C4-2B (cell line): ENCODE data around the gene SLC41A1.

Experiments
- ZFX ChIP-seq: fragments of 450-650 bp; IDR thresholded peaks from 2 replicates; pipeline ENCODE4 v1.6.1; 2017
- TF ChIP-seq, protein P1 (sequence below): fragments of 450-650 bp; conservative IDR thresholded peaks from 2 replicates; pipeline ENCODE4 v1.5.1; 2017; ENCODE audit warnings: mild to moderate bottlenecking

DNA sequence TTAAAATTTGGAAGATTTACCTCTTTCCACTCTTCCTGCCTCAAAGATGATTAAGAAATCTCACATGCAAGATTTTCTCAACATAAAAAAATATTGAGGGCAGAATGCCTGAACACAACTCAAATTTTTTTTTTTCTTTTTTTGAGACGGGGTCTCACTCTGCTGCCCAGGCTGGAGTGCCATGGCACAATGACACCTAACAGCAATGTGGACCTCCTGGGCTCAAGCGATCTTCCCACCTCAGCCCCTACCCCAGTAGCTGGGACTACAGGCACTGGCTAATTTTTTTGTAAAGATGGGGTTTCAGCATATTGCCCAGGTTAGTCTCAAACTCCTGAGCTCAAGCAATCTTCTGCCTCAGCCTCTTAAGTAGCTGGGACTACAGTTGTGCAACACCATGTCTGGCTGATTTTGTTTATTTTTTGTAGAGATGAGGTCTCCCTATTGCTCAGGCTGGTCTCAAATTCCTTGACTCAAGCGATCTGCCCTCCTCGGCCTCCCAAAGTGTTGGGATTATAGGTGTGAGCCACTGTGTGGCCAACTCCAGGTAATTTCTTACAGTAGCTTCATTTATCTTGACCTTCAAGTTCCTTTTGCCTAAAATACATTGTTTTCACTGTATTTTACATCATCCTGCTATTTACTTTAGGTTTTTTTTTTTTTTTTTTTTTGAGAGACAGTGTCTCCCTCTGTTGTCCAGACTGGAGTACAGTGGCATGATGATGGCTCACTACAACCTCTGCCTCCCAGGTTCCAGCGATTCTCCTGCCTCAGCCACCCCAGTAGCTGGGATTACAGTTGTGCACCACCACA is 73.4 kb downstream of the SLC41A1 start:
- TF ChIP-seq, protein P1, sequence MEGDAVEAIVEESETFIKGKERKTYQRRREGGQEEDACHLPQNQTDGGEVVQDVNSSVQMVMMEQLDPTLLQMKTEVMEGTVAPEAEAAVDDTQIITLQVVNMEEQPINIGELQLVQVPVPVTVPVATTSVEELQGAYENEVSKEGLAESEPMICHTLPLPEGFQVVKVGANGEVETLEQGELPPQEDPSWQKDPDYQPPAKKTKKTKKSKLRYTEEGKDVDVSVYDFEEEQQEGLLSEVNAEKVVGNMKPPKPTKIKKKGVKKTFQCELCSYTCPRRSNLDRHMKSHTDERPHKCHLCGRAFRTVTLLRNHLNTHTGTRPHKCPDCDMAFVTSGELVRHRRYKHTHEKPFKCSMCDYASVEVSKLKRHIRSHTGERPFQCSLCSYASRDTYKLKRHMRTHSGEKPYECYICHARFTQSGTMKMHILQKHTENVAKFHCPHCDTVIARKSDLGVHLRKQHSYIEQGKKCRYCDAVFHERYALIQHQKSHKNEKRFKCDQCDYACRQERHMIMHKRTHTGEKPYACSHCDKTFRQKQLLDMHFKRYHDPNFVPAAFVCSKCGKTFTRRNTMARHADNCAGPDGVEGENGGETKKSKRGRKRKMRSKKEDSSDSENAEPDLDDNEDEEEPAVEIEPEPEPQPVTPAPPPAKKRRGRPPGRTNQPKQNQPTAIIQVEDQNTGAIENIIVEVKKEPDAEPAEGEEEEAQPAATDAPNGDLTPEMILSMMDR, result peak; percentile 11; the same call in 1 of the 2 replicates
- TF ChIP-seq ZFX, result no peak
